ENCODE results near the gene SP3. TPM values are rescaled to one million over a fixed set of nuclear protein-coding genes. Genes with fewer than 3 reads are reported as not detected.
A peak's percentile ranks its signal among the peaks of the same experiment; 100 is the strongest.

The SP3 gene
- total RNA-seq, 4 donors from 2014 or later = 41.9 to 101 (median 81.6) TPM

GRCh38 chr2:173997753-173998152 lies 32.6 kb upstream of the SP3 start:
- TF ChIP-seq POLR2AphosphoS5 (IDR thresholded peaks at IDR 0.05) = no peak
- no peak for TF ChIP-seq CTCF (IDR thresholded peaks at IDR 0.05)
- TF ChIP-seq POLR2A (IDR thresholded peaks at IDR 0.05) = no peak
- TF ChIP-seq EP300 (IDR thresholded peaks at IDR 0.05; ENCODE audit: low read depth) = no peak
- Histone ChIP-seq H3K27ac (peak overlapping the region; percentile 32 to 54 (median 40)), H3K4me3 (no peak overlapping the region), H3K9me3 (no peaks in the 10 kb centered on the region), H3K36me3 (no peaks in the 10 kb centered on the region), H3K27me3 (no peaks in the 10 kb centered on the region), H3K4me1 (peaks cover 0 to 27% (median 8%) of the 10 kb centered on the region in 4 donors)
- intact Hi-C loops (cut with DNase I; ENCODE audit: low total_unique reads) (no loop called here), in situ Hi-C loops (cut with MboI; ENCODE audit: low pct_ligation_motif_present in 1 of 4, low pct_unique_long_range_greater_than_20kb in 1 of 4, low sequenced_read_pairs in 3 of 4) (no loop called here)
- no peak for DNase-seq
- WGBS, 2 donors (ENCODE audit: low coverage in 1 of 2) = 60 to 68% methylated on average over 2 of the region's 2 CpGs

GRCh38 chr2:173997269-173997668 lies 32.1 kb upstream of the SP3 start:
- no peak overlapping the region for H3K4me3 ChIP-seq
- DNase-seq = peak; percentile 76
- H3K27ac ChIP-seq = peak overlapping the region; percentile 32 to 54 (median 40)
- no peaks in the 10 kb centered on the region for H3K9me3 ChIP-seq
- H3K27me3 ChIP-seq = no peaks in the 10 kb centered on the region
- WGBS, 2 donors (ENCODE audit: low coverage in 1 of 2) = 37 to 63% methylated on average over 1 to 7 of the region's 7 CpGs
- no peaks in the 10 kb centered on the region for H3K36me3 ChIP-seq
- intact Hi-C loops (cut with DNase I; ENCODE audit: low total_unique reads) = no loop called here
- peaks cover 0 to 27% (median 9%) of the 10 kb centered on the region in 4 donors for H3K4me1 ChIP-seq
- TF ChIP-seq EP300 (IDR thresholded peaks at IDR 0.05; ENCODE audit: low read depth) (no peak), POLR2AphosphoS5 (IDR thresholded peaks at IDR 0.05) (peak; percentile 28 to 76 (median 61))
- in situ Hi-C loops (cut with MboI; ENCODE audit: low pct_ligation_motif_present in 1 of 4, low pct_unique_long_range_greater_than_20kb in 1 of 4, low sequenced_read_pairs in 3 of 4) = no loop called here

GRCh38 chr2:173996766-173997165 lies 31.6 kb upstream of the SP3 start:
- 82 to 83% methylated on average over 2 of the region's 2 CpGs for WGBS, 2 donors (ENCODE audit: low coverage in 1 of 2)
- DNase-seq = no peak
- TF ChIP-seq POLR2AphosphoS5 (IDR thresholded peaks at IDR 0.05) = no peak
- TF ChIP-seq EP300 (IDR thresholded peaks at IDR 0.05; ENCODE audit: low read depth) = no peak
- no peak for TF ChIP-seq POLR2A (IDR thresholded peaks at IDR 0.05)
- no peak for TF ChIP-seq CTCF (IDR thresholded peaks at IDR 0.05)
- peaks cover 0 to 31% (median 10%) of the 10 kb centered on the region in 4 donors for H3K4me1 ChIP-seq
- no peaks in the 10 kb centered on the region for H3K36me3 ChIP-seq
- H3K9me3 ChIP-seq = no peaks in the 10 kb centered on the region
- in situ Hi-C loops (cut with MboI; ENCODE audit: low pct_ligation_motif_present in 1 of 4, low pct_unique_long_range_greater_than_20kb in 1 of 4, low sequenced_read_pairs in 3 of 4) = no loop called here
- no peak overlapping the region for H3K4me3 ChIP-seq
- peak overlapping the region; percentile 32 to 54 (median 40) for H3K27ac ChIP-seq
- intact Hi-C loops (cut with DNase I; ENCODE audit: low total_unique reads) = no loop called here
- H3K27me3 ChIP-seq = no peaks in the 10 kb centered on the region

DNA sequence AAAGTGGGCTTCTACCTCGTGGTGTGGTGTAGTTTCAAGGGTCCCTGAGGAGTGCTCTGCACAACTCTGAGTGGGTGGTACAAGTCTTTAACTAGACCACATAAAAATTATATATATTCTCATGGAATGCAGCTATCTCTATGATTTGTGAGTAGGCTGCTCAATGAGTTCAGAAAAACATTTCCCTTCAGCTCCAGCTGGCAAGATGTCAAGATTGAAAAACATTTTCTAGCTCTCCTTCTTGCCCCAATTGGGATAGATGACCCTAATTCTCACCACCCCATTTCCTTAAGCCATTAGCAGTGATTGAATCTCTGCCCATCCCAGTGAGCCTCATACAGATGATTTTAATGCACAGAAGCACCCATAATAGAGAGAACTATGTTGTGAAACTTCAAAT lies 28.3 kb upstream of the SP3 start:
- Histone ChIP-seq H3K27me3 (no peaks in the 10 kb centered on the region), H3K4me1 (peaks cover 14 to 42% (median 20%) of the 10 kb centered on the region in 4 donors), H3K9me3 (no peaks in the 10 kb centered on the region), H3K27ac (no peak overlapping the region), H3K4me3 (no peak overlapping the region), H3K36me3 (no peaks in the 10 kb centered on the region)
- no peak for TF ChIP-seq POLR2AphosphoS5 (IDR thresholded peaks at IDR 0.05)
- no peak for TF ChIP-seq POLR2A (IDR thresholded peaks at IDR 0.05)
- TF ChIP-seq CTCF (IDR thresholded peaks at IDR 0.05) = no peak
- no peak for TF ChIP-seq EP300 (IDR thresholded peaks at IDR 0.05; ENCODE audit: low read depth)
- in situ Hi-C loops (cut with MboI; ENCODE audit: low pct_ligation_motif_present in 1 of 4, low pct_unique_long_range_greater_than_20kb in 1 of 4, low sequenced_read_pairs in 3 of 4) (no loop called here), intact Hi-C loops (cut with DNase I; ENCODE audit: low total_unique reads) (no loop called here)
- WGBS, 2 donors (ENCODE audit: low coverage in 1 of 2) = 35 to 40% methylated on average over 1 of the region's 1 CpG
- no peak for DNase-seq

Measured in transverse colon (tissue), 4 donors.